Progenitor cell of endocrine pancreas (in vitro differentiated cells): ENCODE data around the gene DTNB. TPM values are rescaled to one million over a fixed set of nuclear protein-coding genes. Genes with fewer than 3 reads are reported as not detected.

ENCODE experiments used
- DNase-seq: peaks from one replicate; pipeline ENCODE4 v3.0.0; 2021; ENCODE audit warnings: low spot score; ENCODE audit not compliant: unreplicated experiment
- H3K27ac Mint-ChIP-seq: 2 replicates; pipeline ENCODE4 v1.8.0; 2021; ENCODE audit warnings: mild to moderate bottlenecking, moderate library complexity, mixed read lengths
- H3K27me3 Mint-ChIP-seq: 2 replicates; pipeline ENCODE4 v1.8.0; 2021; ENCODE audit warnings: mixed read lengths
- H3K36me3 Mint-ChIP-seq: 2 replicates; pipeline ENCODE4 v1.8.0; 2022; ENCODE audit warnings: mixed read lengths; ENCODE audit not compliant: insufficient read depth
- H3K4me1 Mint-ChIP-seq: 2 replicates; pipeline ENCODE4 v1.8.0; 2021; ENCODE audit warnings: low read depth, mixed read lengths
- H3K4me3 Mint-ChIP-seq: 2 replicates; pipeline ENCODE4 v1.8.0; 2021; ENCODE audit warnings: low read depth, mild to moderate bottlenecking, moderate library complexity, mixed read lengths
- H3K9me3 Mint-ChIP-seq: 2 replicates; pipeline ENCODE4 v1.8.0; 2021; ENCODE audit warnings: low read depth, mixed read lengths
- CTCF ChIP-seq: fragments of 200-600 bp; sonication (generic); IDR thresholded peaks from one replicate; pipeline ENCODE4 v1.5.0; 2021; ENCODE audit warnings: antibody characterized with exemption, mild to moderate bottlenecking; ENCODE audit not compliant: unreplicated experiment
- microRNA-seq: library from miRNA; unstranded; fragments of <30 nt; microRNA quantifications from one replicate; pipeline ENCODE4 v1.1.0, GENCODE V29; 2020; ENCODE audit warnings: borderline number of aligned reads; ENCODE audit not compliant: unreplicated experiment
- total RNA-seq: library from RNA; stranded (reverse); gene quantifications from 2 replicates; pipeline ENCODE4 v1.2.1, GENCODE V29; 2021

DTNB gene
- total RNA-seq, 1 donor from 2014 or later = 29.3 TPM

GRCh38 chr2:25332571-25332970, 340.8 kb downstream of the DTNB start:
- H3K36me3 Mint-ChIP-seq = peaks cover 4% of the 10 kb centered on the region
- no peak overlapping the region for H3K27ac Mint-ChIP-seq
- no peak for DNase-seq
- H3K9me3 Mint-ChIP-seq = peaks cover 3% of the 10 kb centered on the region
- no peak for TF ChIP-seq CTCF
- H3K27me3 Mint-ChIP-seq = no peaks in the 10 kb centered on the region
- H3K4me1 Mint-ChIP-seq = peaks cover 2% of the 10 kb centered on the region
- H3K4me3 Mint-ChIP-seq = no peak overlapping the region

GRCh38 chr2:25331686-25332365, 341.6 kb downstream of the DTNB start:
- Mint-ChIP-seq H3K4me1 (peaks cover 2% of the 10 kb centered on the region), H3K27me3 (no peaks in the 10 kb centered on the region), H3K27ac (no peak overlapping the region), H3K4me3 (no peak overlapping the region), H3K36me3 (peaks cover 10% of the 10 kb centered on the region), H3K9me3 (peaks cover 8% of the 10 kb centered on the region)
- DNase-seq = no peak
- TF ChIP-seq CTCF = no peak

- no peak for DNase-seq
- Mint-ChIP-seq H3K27me3 (no peaks in the 10 kb centered on the region), H3K4me1 (peaks cover 2% of the 10 kb centered on the region), H3K36me3 (peaks cover 15% of the 10 kb centered on the region), H3K27ac (no peak overlapping the region), H3K9me3 (peaks cover 13% of the 10 kb centered on the region), H3K4me3 (no peak overlapping the region)
- TF ChIP-seq CTCF = no peak
Measured at GRCh38 chr2:25330937-25331336, 342.4 kb downstream of the DTNB start.

GRCh38 chr2:25330273-25330672, 343.1 kb downstream of the DTNB start:
- Mint-ChIP-seq H3K4me1 (no peaks in the 10 kb centered on the region), H3K9me3 (peaks cover 16% of the 10 kb centered on the region), H3K4me3 (no peak overlapping the region), H3K27me3 (no peaks in the 10 kb centered on the region), H3K36me3 (peaks cover 19% of the 10 kb centered on the region), H3K27ac (no peak overlapping the region)
- no peak for TF ChIP-seq CTCF
- no peak for DNase-seq

- Mint-ChIP-seq H3K27me3 (no peaks in the 10 kb centered on the region), H3K9me3 (peaks cover 16% of the 10 kb centered on the region), H3K27ac (no peak overlapping the region), H3K36me3 (peaks cover 19% of the 10 kb centered on the region), H3K4me1 (peaks cover 7% of the 10 kb centered on the region), H3K4me3 (no peak overlapping the region)
- no peak for DNase-seq
- TF ChIP-seq CTCF = no peak
Measured at GRCh38 chr2:25328152-25329085, 345.0 kb downstream of the DTNB start.

Small RNA genes lying within 50 kb of the gene (microRNA-seq; reads per million reads assigned to microRNA genes)
- gene MIR1301 = 475 reads per million, percentile 73 among the genes with 10 or more reads in this experiment

Other genes starting within 250 kb of the DTNB start
- 24.3 and 24.8 TPM in 2 replicates for gene ASXL2, start 204.9 kb upstream of the DTNB start, total RNA-seq